Endothelial cell of umbilical vein (primary cell): ENCODE results near the gene JARID2. TPM values are rescaled to one million over a fixed set of nuclear protein-coding genes. Genes with fewer than 3 reads are reported as not detected.

ENCODE experiments used
- BruUV-seq: library from RNA; stranded (reverse); fragments of 400-500 nt; replicated peaks from 2 replicates; lab custom pipeline; 2021; lab: Mats Ljungman, UMichigan
- CTCF ChIA-PET: fragments of 300-600, 350-600 bp; sonication (Branson Sonifier 250); formaldehyde crosslinking; loops from one replicate; lab custom pipeline; 2021; ENCODE audit warnings: antibody characterized with exemption, inconsistent platforms; lab: Charles Lee
- POLR2A ChIA-PET: fragments of 300-600, 350-600 bp; sonication (Branson Sonifier 250); formaldehyde crosslinking; loops from one replicate; lab custom pipeline; 2021; ENCODE audit warnings: antibody characterized with exemption, inconsistent platforms; lab: Charles Lee
- DNase-seq: peaks from one replicate; pipeline ENCODE4 v3.0.0-alpha.2; 2011; ENCODE audit warnings: low read depth, low spot score
- FAIRE-seq: peaks from 2 replicates; lab custom pipeline; 2011; peaks lifted over from hg19 to GRCh38; lab: Jason Lieb, UNC
- H2AFZ ChIP-seq: 2 replicates; pipeline ENCODE4 v1.6.0; 2012; ENCODE audit warnings: low read depth, low read length, control low read depth, inconsistent platforms
- H3K27ac ChIP-seq: 2 replicates; pipeline ENCODE4 v1.5.1; 2011; ENCODE audit warnings: low read depth, mild to moderate bottlenecking, control low read depth, low read length, moderate library complexity; ENCODE audit not compliant: insufficient read depth
- H3K27me3 ChIP-seq, 2 experiments: 2 replicates each; pipeline versions ENCODE4 v1.6.0 to v1.6.1; 2011; ENCODE audit warnings: low read length in 2 of 2, mixed read lengths in 1 of 2; ENCODE audit not compliant: control insufficient read depth in 2 of 2, insufficient read depth in 2 of 2
- H3K36me3 ChIP-seq, 2 experiments: 2 replicates in 1 of 2; 3 replicates in 1 of 2; pipeline ENCODE4 v1.5.1; 2011; ENCODE audit warnings: low read length in 2 of 2, mild to moderate bottlenecking in 1 of 2, moderate library complexity in 1 of 2; ENCODE audit not compliant: control insufficient read depth in 2 of 2, insufficient read depth in 2 of 2; ENCODE audit errors: extremely low read depth in 1 of 2
- H3K4me1 ChIP-seq: 3 replicates; pipeline ENCODE4 v1.5.1; 2011; ENCODE audit warnings: mild to moderate bottlenecking, low read length; ENCODE audit not compliant: control insufficient read depth, insufficient read depth; ENCODE audit errors: extremely low read depth
- H3K4me2 ChIP-seq: 2 replicates; pipeline ENCODE4 v1.6.1; 2011; ENCODE audit warnings: low read length, control low read depth, mixed read lengths; ENCODE audit not compliant: insufficient read depth
- H3K4me3 ChIP-seq, 3 experiments: fragments of 200-600 bp in 1 of 3; sonication (generic), shearing (Covaris generic) in 1 of 3; replicated peaks in 1 of 3; 2 replicates each; pipeline ENCODE4 v1.5.1; 2011 to 2016; ENCODE audit warnings: control low read depth in 3 of 3, low read length in 3 of 3, mild to moderate bottlenecking in 2 of 3, inconsistent platforms in 1 of 3, low read depth in 1 of 3, moderate library complexity in 1 of 3; ENCODE audit not compliant: insufficient read depth in 1 of 3
- H3K79me2 ChIP-seq: 2 replicates; pipeline ENCODE4 v1.6.0; 2012; ENCODE audit warnings: low read length, inconsistent platforms; ENCODE audit not compliant: control insufficient read depth, insufficient read depth
- H3K9ac ChIP-seq: replicated peaks from 2 replicates; pipeline ENCODE3; 2011; ENCODE audit warnings: low read length, control low read depth; ENCODE audit not compliant: insufficient read depth; ENCODE audit errors: extremely low read depth
- H3K9me1 ChIP-seq: replicated peaks from 3 replicates; pipeline ENCODE4 v1.6.0; 2011; ENCODE audit warnings: mild to moderate bottlenecking, low read length; ENCODE audit not compliant: control insufficient read depth, insufficient read depth; ENCODE audit errors: extremely low read depth
- H3K9me3 ChIP-seq: replicated peaks from 2 replicates; pipeline ENCODE4 v1.5.1; 2012; ENCODE audit warnings: low read length, inconsistent platforms; ENCODE audit not compliant: control insufficient read depth, insufficient read depth
- H4K20me1 ChIP-seq: replicated peaks from 2 replicates; pipeline ENCODE3; 2011; ENCODE audit warnings: mild to moderate bottlenecking, low read length; ENCODE audit not compliant: control insufficient read depth, insufficient read depth; ENCODE audit errors: extremely low read depth
- CTCF ChIP-seq, 2 donors: IDR thresholded peaks; 1 replicate in 1 of 2; 2 replicates in 1 of 2; pipeline ENCODE4 v1.5.1; 2011; ENCODE audit warnings: low read length in 2 of 2, mild to moderate bottlenecking in 2 of 2, moderate library complexity in 2 of 2, control low read depth in 1 of 2, inconsistent platforms in 1 of 2, low read depth in 1 of 2; ENCODE audit not compliant: insufficient read depth in 1 of 2; ENCODE audit errors: extremely low read depth in 1 of 2
- EZH2 ChIP-seq: IDR thresholded peaks from 2 replicates; pipeline ENCODE4 v1.6.1; 2012; ENCODE audit warnings: borderline replicate concordance, low read depth, mild to moderate bottlenecking, moderate library complexity, low read length, inconsistent platforms; ENCODE audit not compliant: severe bottlenecking
- FOS ChIP-seq: IDR thresholded peaks from 2 replicates; pipeline ENCODE4 v1.6.1; 2011; ENCODE audit warnings: mild to moderate bottlenecking, low read length, moderate library complexity, borderline replicate concordance; ENCODE audit not compliant: insufficient read depth
- GATA2 ChIP-seq: IDR thresholded peaks from 2 replicates; pipeline ENCODE4 v1.7.0; 2011; ENCODE audit warnings: low read depth, mild to moderate bottlenecking, moderate library complexity, mixed read lengths, low read length; ENCODE audit not compliant: insufficient read length, insufficient read depth
- JUN ChIP-seq: IDR thresholded peaks from 2 replicates; pipeline ENCODE4 v1.6.1; 2011; ENCODE audit warnings: borderline replicate concordance, low read depth; ENCODE audit not compliant: insufficient read length, insufficient read depth
- MAX ChIP-seq: IDR thresholded peaks from 2 replicates; pipeline ENCODE4 v1.6.1; 2011; ENCODE audit not compliant: insufficient read depth, insufficient read length
- MYC ChIP-seq: IDR thresholded peaks from one replicate; pipeline ENCODE4 v1.6.1; 2011; ENCODE audit warnings: mild to moderate bottlenecking, low read depth, low read length
- POLR2A ChIP-seq: IDR thresholded peaks from 2 replicates; pipeline ENCODE4 v1.6.1; 2012; ENCODE audit warnings: low read depth, mild to moderate bottlenecking, control low read depth, low read length
- POLR2AphosphoS5 ChIP-seq: IDR thresholded peaks from 2 replicates; pipeline ENCODE4 v1.6.1; 2012; ENCODE audit warnings: low read depth, mild to moderate bottlenecking, control low read depth, low read length, moderate library complexity; ENCODE audit not compliant: insufficient read depth
- dilution Hi-C: fragments of 300-500 bp; cut with MboI; formaldehyde crosslinking; loops from one replicate; pipeline ENCODE4 v1.15.0; 2019; ENCODE audit warnings: low sequenced_read_pairs; ENCODE audit not compliant: extremely low pct_ligation_motif_present
- intact Hi-C: fragments of 100-400 bp; cut with micrococcal nuclease; formaldehyde crosslinking; loops from one replicate; pipeline ENCODE4 v1.10.0; 2022
- polyA plus RNA-seq, 4 experiments: library from polyadenylated mRNA; depleted of rRNA in 3 of 4; stranded (reverse) in 3 of 4; unstranded in 1 of 4; fragments of >200 nt; gene quantifications; 2 replicates each; pipeline versions ENCODE4 v1.2.1 to v1.2.3, GENCODE V29; 2011 to 2012; ENCODE audit warnings: missing spikeins in 1 of 4
- total RNA-seq: library from RNA; stranded (reverse); gene quantifications from 2 replicates; pipeline ENCODE4 v1.2.3, GENCODE V29; 2021

Gene JARID2
- total and polyA plus RNA-seq, 2 donors (not counting 3 experiments of a cell fraction or from before 2014, with no cell fraction given): 2.9 to 10.6 TPM

- Histone ChIP-seq H3K4me3 (no peak overlapping the region), H3K79me2 (no peaks in the 10 kb centered on the region), H3K9me3 (no peaks in the 10 kb centered on the region), H3K4me2 (no peak overlapping the region), H2AFZ (no peak overlapping the region), H3K4me1 (no peaks in the 10 kb centered on the region), H3K9me1 (no peaks in the 10 kb centered on the region), H3K27ac (no peak overlapping the region), H3K9ac (no peak overlapping the region), H3K36me3 (no peaks in the 10 kb centered on the region), H4K20me1 (no peaks in the 10 kb centered on the region), H3K27me3 (no peaks in the 10 kb centered on the region)
- TF ChIP-seq MYC: no peak
- TF ChIP-seq JUN: no peak
- TF ChIP-seq MAX: no peak
- TF ChIP-seq GATA2: no peak
- TF ChIP-seq POLR2AphosphoS5: no peak
- TF ChIP-seq POLR2A: no peak
- ChIA-PET POLR2A (no interaction called here), CTCF (no interaction called here)
- intact Hi-C loops: no loop called here
- DNase-seq: no peak
- no TSS peak for BruUV-seq
- FAIRE-seq: no peak
- dilution Hi-C loops: no loop called here
Observed at GRCh38 chr6:15386110-15386755, 140.4 kb downstream of the JARID2 start.

GRCh38 chr6:15386756-15387112, 140.9 kb downstream of the JARID2 start:
- intact Hi-C loops: no loop called here
- no peak overlapping the region for H3K4me3 ChIP-seq
- no peak for TF ChIP-seq POLR2AphosphoS5
- no peak for TF ChIP-seq MAX
- TF ChIP-seq EZH2: no peak
- TF ChIP-seq FOS: no peak
- TF ChIP-seq JUN: no peak
- no peak for TF ChIP-seq MYC
- TF ChIP-seq GATA2: no peak
- no peak for TF ChIP-seq POLR2A
- no peak for TF ChIP-seq CTCF (IDR thresholded peaks at IDR 0.05; ENCODE audit: extremely low read depth in 1 of 2, insufficient read depth in 1 of 2, low read depth in 1 of 2, low read length in 2 of 2)
- no peak overlapping the region for H3K27ac ChIP-seq
- no peaks in the 10 kb centered on the region for H3K79me2 ChIP-seq
- H2AFZ ChIP-seq: no peak overlapping the region
- no peaks in the 10 kb centered on the region for H3K36me3 ChIP-seq
- no peaks in the 10 kb centered on the region for H3K27me3 ChIP-seq
- ChIA-PET CTCF (no interaction called here), POLR2A (no interaction called here)
- H3K9ac ChIP-seq: no peak overlapping the region
- no peaks in the 10 kb centered on the region for H3K9me3 ChIP-seq
- dilution Hi-C loops: no loop called here
- H3K4me2 ChIP-seq: no peak overlapping the region
- DNase-seq (no peak), FAIRE-seq (no peak)
- no peaks in the 10 kb centered on the region for H4K20me1 ChIP-seq
- H3K9me1 ChIP-seq: no peaks in the 10 kb centered on the region
- H3K4me1 ChIP-seq: no peaks in the 10 kb centered on the region
- BruUV-seq: no TSS peak
